ENCODE measurements around the gene NGB.

The NGB gene

DNA sequence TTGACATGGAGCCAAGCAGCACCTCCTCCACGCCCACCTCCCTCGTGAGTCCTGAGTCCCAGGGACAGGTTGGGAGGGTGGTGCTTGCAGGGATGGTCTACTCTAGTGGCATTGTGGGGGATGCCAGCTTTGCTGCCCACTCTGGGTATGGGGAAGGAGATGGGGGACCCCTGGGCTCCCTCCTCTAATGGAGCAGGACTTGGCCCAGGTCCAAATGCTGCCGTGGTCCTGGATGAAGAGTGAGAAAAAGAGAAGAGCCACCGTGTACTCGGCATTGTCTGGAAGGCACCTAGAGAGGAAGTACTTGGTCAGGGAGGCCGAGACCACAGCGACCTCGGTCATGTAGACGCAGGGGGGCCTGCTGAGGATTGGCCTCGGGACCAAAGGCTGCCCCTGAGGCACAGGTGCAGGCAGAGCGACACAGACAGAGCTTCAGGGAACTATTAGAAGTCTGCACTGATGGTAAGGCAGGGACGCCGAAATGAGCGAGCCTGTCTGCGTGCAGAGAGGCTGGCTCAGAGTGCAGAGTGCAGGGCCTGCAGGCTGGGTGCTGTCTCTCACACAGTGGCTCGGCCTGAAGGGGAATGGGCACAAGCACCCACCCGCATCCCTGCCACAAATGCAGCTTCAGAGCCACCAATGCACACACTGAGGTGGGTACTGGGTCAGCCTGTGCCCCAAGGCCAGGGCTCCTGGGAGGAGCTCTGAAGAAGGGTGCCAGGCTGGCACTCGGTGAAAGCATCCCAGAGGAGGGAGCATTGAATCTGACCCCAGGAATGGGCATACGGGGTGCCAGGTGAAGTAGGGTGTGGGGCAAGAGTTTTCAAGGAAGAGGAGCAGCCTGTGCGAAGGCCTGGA lies 17.4 kb downstream of the NGB start:
- POLR2A ChIA-PET (ENCODE audit: low non-redundant PET) = no interaction called here

DNA sequence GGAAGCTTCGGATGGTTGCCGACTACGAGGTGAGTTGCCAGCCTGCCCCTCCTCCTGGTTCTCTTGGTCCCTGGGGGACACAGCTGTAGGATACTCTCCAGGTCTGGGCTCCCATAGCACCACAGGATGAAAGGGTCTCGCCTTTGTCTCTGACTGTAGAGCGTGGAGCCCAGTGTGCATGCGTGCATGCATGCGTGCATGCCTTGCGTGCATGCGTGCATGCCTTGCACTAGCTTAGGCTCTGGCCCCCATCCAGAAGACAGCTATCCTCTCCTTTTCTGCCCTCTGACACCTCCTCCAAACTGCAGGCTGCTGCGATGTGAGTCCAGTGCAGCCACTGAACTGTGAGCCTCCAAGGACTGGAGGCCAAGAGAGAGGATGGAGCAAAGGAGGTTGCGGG lies 19.1 kb downstream of the NGB start:
- ChIA-PET CTCF (interaction anchor here (0.7 kb wide), 1 partner anchor 100 kb away, joined by 3 read pairs; no protein-coding TSS in a partner anchor), POLR2A (ENCODE audit: low non-redundant PET) (no interaction called here)

More for the DNA sequence above, 17.4 kb downstream of the NGB start:
- no peak for DNase-seq (ENCODE audit: low spot score)
- TF ChIP-seq, protein P1, sequence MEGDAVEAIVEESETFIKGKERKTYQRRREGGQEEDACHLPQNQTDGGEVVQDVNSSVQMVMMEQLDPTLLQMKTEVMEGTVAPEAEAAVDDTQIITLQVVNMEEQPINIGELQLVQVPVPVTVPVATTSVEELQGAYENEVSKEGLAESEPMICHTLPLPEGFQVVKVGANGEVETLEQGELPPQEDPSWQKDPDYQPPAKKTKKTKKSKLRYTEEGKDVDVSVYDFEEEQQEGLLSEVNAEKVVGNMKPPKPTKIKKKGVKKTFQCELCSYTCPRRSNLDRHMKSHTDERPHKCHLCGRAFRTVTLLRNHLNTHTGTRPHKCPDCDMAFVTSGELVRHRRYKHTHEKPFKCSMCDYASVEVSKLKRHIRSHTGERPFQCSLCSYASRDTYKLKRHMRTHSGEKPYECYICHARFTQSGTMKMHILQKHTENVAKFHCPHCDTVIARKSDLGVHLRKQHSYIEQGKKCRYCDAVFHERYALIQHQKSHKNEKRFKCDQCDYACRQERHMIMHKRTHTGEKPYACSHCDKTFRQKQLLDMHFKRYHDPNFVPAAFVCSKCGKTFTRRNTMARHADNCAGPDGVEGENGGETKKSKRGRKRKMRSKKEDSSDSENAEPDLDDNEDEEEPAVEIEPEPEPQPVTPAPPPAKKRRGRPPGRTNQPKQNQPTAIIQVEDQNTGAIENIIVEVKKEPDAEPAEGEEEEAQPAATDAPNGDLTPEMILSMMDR (conservative IDR thresholded peaks at IDR 0.05; ENCODE audit: low read depth) = no peak
- no peak overlapping the region for H3K27ac ChIP-seq
- CTCF ChIA-PET = no interaction called here

DNA sequence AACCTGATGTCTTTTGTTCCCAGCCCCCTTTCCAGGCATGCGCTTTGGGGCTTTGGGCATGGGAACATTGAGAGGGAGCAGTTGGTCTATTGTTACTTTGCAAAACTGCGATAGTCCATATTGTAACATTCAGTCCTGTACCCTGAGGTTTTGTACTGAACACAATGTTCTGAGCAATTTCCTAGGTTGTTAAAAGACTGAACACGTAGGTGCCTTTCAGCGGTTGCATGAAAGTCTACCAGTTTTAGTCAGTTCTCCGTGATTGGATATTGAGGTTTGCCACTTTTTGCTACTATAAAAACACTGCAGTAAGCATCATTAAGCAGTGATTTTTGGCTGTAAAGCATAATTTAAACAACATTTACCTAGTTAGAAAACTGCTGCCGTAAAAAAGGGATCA lies 20.1 kb downstream of the NGB start:
- ChIA-PET POLR2A (ENCODE audit: low non-redundant PET) (no interaction called here), CTCF (no interaction called here)
- no peak overlapping the region for H3K27ac ChIP-seq
- DNase-seq (ENCODE audit: low spot score) = no peak
- TF ChIP-seq, protein P1 (conservative IDR thresholded peaks at IDR 0.05; ENCODE audit: low read depth) = no peak

More for the DNA sequence above, 19.1 kb downstream of the NGB start:
- TF ChIP-seq, protein P1 (conservative IDR thresholded peaks at IDR 0.05; ENCODE audit: low read depth) = no peak
- H3K27ac ChIP-seq = no peak overlapping the region
- DNase-seq (ENCODE audit: low spot score) = no peak

DNA sequence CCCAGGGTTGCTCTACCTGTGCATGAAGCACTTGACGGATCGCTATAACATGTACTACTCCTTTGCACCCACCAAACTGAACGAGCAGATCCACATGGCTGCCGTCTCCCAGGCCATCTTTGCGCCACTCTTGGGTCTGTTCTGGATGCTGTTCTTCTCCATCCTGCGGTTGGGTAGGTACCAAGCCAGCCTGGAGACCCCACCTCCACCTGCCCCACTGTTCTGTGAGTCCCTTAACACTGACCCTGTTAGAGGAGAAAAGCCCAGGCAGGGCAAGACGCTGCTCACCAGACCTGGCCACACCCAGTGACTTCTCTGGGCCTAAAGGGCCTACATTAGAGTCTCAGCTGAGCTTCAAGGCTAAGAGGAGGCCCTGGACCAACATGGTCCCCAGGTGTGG lies 21.7 kb downstream of the NGB start:
- no peak overlapping the region for H3K27ac ChIP-seq
- CTCF ChIA-PET = no interaction called here
- DNase-seq (ENCODE audit: low spot score) = no peak
- TF ChIP-seq, protein P1 (conservative IDR thresholded peaks at IDR 0.05; ENCODE audit: low read depth) = no peak
- POLR2A ChIA-PET (ENCODE audit: low non-redundant PET) = no interaction called here

DNA sequence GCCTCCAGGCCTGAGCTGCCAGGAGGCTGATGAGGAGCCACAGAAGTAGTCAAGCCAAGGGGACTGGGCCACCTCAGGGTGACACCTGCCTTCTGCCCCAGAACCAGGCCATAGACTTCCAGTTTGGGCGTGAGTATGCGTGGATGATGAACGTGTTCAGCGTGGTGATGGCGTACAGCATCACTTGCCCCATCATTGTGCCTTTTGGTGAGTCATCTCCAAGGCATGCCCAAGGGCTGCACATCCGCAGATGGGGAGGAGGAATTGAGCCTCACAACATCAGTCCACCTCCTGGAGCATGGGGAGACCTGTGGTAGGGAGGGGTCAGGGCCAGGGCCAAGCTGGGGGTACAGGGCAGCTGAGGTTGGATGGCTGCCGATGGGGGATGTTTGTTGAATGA lies 22.3 kb downstream of the NGB start:
- POLR2A ChIA-PET (ENCODE audit: low non-redundant PET) = no interaction called here
- no peak overlapping the region for H3K27ac ChIP-seq
- CTCF ChIA-PET = no interaction called here
- TF ChIP-seq, protein P1 (conservative IDR thresholded peaks at IDR 0.05; ENCODE audit: low read depth) = no peak
- DNase-seq (ENCODE audit: low spot score) = peak; percentile 11

DNA sequence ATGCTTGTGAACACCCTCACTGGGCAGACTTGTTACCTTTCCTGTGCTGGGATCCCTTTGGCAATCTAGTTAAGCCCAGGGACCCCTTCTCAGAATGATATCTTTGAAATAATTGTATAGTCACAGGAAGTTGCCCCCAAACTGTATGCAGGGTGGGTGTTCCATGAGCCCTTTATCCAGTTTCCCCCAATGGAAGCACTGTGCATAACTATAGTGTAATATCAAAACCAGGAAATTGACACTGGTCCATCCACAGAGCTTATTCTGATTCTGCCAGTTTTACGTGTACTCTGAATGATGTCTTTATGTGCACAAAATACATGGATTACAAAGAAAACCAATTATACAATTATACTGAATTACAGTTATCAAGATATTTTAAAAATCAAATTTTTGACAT lies 24.2 kb downstream of the NGB start:
- ChIA-PET CTCF (interaction anchor here (0.7 kb wide), 1 partner anchor 228 kb away, joined by 3 read pairs; no protein-coding TSS in a partner anchor), POLR2A (ENCODE audit: low non-redundant PET) (no interaction called here)
- TF ChIP-seq, protein P1 (conservative IDR thresholded peaks at IDR 0.05; ENCODE audit: low read depth) = no peak
- no peak for DNase-seq (ENCODE audit: low spot score)
- H3K27ac ChIP-seq = no peak overlapping the region
